B cell (primary cell): ENCODE data around the gene NTPCR.
"Not testable (repeated sequence)": the region's sequence is repeated elsewhere in the genome, so short reads cannot be mapped to it uniquely, and the experiment has no call there.

ENCODE experiments used
- CTCF ChIP-seq: fragments of 200-600 bp; IDR thresholded peaks from one replicate; pipeline ENCODE4 v1.8.0; 2022; ENCODE audit warnings: antibody characterized with exemption, mild to moderate bottlenecking
- EZH2 ChIP-seq: IDR thresholded peaks from 2 replicates; pipeline ENCODE4 v1.6.1; 2012; ENCODE audit warnings: borderline replicate concordance, low read depth, mild to moderate bottlenecking, moderate library complexity, low read length; ENCODE audit not compliant: insufficient read depth, poor library complexity, severe bottlenecking

GRCh38 chr1:233003638-233004037, 53.2 kb downstream of the NTPCR start:
- not testable (repeated sequence) for TF ChIP-seq CTCF, EZH2
